K562 treated with DMSO at 1 percent for 24 hours (cell line): ENCODE measurements around the gene THBS2. TPM values are rescaled to one million over a fixed set of nuclear protein-coding genes. Genes with fewer than 3 reads are reported as not detected.

ENCODE experiments used
- total RNA-seq: library from RNA; unstranded; fragments of 300-600 nt; gene quantifications from 2 replicates; pipeline ENCODE4 v1.2.3, GENCODE V29; 2022; ENCODE audit warnings: low read depth; ENCODE audit not compliant: insufficient read depth

The THBS2 gene
- 0.22 TPM in 1 of 2 replicates, not detected in the other for total RNA-seq

DNA sequence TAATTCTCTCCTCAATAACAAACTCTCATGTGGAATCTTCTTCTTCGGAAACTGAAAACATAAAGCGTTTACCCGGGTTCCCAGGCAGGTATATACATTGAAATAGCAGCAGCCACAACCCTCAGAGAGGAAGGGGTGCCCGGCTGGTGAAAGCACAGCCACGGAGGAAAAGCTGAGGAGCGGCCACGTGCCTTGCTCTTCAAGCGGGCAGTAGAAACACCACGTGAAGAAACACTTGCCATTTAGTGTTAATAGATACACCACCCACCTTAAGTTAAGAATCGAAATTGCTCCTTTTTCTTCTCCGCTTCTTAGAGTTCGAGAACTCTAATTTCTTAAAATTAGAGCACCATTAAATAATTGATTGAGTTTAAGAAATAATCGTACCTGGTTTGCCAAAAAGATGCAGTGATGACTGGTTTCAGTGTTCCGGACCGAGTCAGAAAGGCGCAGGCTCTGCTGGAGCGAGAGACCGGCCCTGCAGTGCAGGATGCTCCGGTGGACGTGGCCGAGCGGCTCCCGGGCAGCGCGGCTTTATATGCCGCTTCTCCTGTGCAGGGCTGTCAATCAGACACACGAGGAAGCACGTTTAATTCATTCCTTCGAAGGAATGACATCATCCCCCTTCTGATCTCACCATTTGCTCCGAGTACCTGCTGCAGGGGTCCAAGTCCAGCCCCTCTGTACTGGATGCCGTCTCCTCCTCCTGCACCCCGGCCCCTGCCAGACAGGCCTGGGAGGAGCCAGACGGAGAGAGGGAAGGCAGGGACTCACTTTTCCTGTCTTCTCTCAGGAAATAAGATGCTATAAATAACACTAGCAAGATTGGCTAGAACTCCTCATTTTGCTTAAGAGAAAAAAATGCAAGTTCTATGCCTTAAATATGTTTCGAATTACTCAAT, at the start of gene THBS2:
TSS of gene THBS2 (minus strand) at position 510 of the 902 bp plus-strand sequence. CDS start 3,062 bp downstream, outside the sequence.

